Pons (tissue), 1 donor: ENCODE measurements around the gene SPART.
A peak's percentile ranks its signal among the peaks of the same experiment; 100 is the strongest.

Experiments used
- DNase-seq: peaks from one replicate; pipeline ENCODE4 v3.0.0-alpha.2; 2016; ENCODE audit warnings: low spot score

Gene SPART

DNA sequence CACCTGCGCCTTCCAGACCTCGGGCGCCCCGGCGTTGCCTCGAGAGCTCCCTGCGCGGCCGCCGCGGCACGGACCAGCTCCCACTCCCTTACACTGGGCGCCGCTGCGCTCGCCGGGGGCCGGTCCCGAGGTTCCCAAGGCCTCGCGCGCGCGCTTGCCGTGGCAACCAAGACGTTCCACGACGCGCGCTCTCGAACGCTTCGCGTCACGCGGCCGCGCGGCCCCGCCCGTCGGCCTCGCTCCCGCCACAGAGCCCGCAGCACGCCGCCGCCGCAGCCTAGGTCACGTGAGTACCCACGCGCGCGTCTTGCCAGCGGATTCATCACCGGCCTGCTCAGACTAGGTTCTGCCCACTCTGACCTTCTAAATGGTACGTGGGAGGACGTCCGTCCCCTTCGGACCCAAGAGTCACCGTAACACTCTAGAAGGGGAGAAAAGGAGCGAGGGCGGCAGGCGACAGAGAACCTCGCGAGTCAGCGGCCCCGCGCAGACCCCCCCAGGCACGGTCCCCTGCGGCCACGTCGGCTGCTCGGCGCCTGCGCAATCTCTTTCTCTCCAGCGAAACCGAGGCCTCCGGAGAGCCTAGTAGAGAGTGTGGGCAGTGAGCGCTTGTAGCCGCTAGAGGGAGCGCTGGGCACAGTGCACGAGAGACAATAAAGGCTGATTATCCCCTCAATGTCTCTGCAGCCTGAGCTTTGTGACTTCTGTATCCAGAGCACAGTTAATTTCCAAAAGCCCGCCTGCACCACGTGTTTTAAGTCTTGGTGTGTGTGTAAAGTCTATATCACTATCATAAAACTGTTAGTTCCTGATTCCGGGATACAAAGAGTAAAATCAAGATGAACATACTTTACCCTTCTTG, at the start of gene SPART:
SPART (minus strand) TSS at position 173 of the 862 bp plus-strand sequence. CDS start 10,564 bp downstream, outside the sequence.
- DNase-seq: peak; percentile 97

DNA sequence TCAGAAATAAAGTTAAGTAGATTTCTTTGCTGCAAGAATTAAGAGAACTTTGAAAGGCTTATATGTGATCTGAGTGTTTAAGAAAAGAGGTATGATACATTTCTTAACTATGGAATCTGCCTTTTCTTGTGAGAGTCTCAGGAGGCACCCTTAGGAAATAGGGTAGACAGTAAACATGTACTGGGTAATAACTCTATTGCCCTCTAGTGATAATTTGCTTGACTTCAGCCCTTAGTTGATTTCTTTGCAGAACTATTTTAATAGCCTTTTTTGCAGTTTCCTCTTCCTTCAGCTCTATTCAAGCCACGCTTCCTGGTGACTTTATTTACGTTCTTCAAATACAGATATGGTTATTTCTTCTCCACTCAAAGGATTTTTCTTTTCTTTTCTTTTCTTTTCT, 49.1 kb upstream of the SPART start:
- DNase-seq: peak; percentile 77

GRCh38 chr13:36385489-36385888, 39.3 kb upstream of the SPART start:
- no peak for DNase-seq

- no peak for DNase-seq
Observed at GRCh38 chr13:36382030-36382429, 35.8 kb upstream of the SPART start.

DNA sequence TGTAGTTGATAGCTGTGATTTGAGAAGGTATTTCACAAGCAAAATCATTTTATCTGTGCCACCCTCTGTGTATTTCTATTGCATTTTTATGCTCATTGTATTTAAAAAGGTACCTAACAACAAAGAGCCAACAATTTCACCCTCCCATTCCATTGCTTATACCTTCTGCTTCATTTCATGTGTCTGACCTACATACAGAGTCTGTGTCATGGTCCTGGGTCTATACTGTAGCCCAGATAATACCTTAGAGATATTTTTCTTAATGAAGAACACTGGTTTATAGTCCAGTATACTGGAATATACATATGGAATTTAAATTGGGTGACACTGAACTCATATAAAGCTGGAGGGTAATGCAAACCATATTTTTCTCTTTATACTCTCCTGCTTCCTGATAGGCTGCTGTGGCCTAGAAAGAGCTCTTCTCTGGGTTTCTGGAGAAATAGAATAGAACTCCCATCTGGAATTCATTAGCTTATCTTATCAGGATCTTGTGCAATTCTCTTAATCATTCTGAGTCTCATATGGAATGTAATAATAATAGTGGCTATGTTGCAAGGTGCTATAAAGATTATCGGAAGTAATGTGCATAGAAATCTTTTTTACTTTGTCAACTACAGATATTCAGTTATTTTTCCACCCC, 31.8 kb upstream of the SPART start:
- no peak for DNase-seq

DNA sequence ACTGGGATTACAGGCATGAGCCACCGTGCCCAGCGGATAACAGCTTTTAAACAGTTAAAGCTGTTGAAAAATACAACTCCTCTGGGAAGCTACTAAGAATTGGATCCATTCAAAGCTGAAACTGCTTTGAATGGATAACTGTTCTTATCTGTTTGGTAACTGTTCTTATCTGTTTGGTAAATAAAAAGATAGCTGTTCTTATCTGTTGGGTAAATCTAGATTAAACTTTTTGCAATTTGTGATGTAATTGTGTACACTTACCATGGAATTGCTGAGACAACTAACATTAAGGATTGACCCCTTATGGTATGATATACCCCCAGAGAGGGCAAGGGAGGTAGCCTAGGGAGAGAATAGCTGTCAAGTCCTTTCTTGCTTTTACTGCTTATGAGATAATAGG, 27.9 kb upstream of the SPART start:
- DNase-seq: no peak

DNA sequence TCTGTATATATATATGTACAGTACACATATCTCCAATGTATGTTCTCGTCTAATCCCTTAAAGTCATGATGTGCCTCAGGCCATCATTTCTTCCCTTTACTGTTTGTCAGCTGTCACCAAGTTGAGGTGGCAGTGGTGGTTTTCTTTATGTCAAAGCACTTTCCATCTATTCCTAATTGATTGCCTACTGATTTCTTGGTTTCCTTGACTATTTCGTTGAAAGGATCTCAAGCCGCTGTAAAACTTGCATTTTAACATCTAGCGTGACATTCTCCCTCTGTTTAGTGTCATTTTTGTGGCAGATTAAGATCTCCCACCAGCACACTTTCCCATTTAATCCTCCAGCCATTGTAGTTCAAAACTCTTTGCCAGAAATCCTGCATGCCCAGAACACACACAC, 25.0 kb upstream of the SPART start:
- no peak for DNase-seq

DNA sequence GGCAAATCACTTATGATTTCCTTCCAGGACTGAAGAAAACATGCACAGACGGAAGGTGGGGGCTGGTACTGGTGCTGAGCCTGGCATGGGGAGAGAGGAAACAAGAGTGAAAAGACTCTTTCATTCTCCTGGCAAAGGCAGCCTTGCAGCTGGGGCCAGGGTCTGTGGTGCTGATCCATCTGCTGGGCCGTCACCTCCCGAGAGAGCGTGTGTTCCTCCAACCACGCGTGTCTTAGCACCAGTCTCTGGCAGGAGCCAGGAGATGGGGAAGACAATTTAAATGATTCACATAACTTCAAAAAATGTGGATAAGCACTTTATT, 23.9 kb upstream of the SPART start:
- peak; percentile 95 for DNase-seq

DNA sequence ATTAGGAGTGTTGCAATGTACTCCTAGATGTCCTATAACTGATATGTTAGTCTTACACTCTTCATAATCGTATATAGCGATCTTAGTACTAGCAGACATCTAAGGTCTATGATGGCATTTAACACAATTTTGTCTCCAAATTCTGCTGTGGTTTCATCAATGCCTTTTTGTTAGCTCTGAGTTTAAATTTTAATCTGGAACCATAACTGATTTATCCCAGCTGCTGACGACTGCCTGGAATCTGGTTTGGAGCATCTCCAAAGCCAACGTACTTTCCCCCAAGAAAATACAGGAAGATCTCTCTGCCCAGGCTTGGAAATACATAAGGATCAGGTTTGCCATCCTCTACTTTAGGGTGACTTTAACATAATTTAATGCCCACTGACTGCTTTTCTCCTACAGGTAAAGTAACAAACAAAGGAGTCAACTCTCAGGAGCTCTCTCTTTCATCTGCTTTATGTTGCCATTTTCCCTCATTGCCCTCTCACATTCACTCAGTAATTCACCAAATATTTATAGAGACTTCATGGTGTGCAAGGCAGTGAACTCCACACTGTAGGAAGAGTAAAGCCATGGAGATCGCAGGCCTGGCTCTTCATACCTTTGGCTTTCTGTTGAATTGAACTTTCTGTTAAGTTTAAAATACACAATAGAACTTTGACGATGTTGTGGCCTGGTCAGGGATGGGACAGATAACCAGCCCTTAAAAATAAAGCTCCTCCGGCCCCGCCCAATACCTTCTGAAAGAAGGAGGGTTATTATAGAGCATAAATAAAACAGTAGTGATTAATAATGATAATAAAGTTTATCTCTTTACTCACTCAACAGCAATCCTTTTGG, 23.3 kb upstream of the SPART start:
- peak; percentile 65 for DNase-seq

GRCh38 chr13:36366031-36366430, 19.8 kb upstream of the SPART start:
- no peak for DNase-seq

GRCh38 chr13:36363366-36363863, 17.2 kb upstream of the SPART start:
- DNase-seq: no peak

DNA sequence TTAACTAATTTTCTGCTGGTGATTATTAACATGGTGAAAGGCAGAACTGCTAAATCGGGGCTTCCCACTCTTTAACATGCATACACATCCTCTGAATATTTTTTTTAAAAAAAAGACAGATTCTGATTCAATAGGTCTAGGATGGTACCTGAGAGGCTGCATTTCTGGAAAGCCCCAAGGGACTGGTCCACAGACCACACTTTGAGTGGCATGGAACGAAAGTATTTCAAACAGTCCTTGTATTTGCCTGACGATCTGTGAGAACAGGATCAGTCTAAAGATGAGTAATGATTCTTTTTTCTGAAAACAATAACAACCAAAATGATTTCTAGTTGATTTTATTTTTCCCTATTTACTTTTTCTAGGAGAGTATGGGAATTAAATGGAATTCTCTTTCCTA, 16.7 kb upstream of the SPART start:
- no peak for DNase-seq

DNA sequence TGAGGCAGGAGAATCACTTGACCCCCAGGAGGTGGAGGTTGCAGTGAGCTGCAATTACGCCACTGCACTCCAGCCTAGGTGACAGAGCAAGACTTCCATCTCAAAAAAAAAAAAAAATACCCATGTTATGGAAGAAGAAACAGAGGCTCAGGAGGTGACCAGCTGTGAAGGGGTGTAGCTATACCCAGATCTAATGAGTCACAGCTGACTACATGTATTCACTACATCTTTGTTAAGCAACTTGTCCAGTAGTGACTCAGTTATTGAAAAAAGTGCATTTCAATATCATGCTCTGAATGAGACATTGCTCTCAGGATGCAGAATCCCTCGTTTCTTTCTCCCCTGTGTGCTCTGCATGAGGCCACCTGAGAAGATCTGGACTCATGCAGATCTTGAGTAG, 16.1 kb upstream of the SPART start:
- no peak for DNase-seq

GRCh38 chr13:36360903-36361302, 14.7 kb upstream of the SPART start:
- no peak for DNase-seq

DNA sequence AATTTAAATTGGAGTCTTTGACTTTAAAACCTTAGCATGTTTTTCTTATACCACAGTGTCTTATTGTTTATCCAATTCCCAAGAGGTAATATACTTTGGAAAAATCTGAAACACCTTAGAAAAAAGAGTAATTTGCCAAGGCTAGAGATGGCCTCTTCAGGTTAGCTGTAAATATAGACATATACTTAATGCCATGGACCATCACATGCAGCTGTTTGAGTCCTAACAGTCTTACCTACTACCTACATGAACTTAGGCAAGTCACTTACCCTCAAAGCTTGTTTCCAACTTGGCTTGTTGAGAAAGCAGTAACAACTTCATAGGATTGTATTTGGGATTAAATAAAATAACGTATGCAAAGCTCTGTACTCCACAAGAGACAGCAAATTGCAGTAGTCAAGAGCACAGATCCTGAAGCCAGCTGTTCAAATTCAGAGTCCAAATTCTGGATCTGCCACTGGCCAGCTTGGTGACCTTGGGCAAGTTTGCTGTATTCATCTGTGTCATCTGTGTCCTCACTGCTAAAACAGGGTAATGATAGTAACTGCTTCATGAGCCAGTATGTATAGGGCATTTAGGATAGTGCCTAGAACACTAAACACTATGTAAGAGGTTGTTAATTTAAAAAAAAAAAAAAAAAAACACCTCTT, 13.2 kb upstream of the SPART start:
- no peak for DNase-seq

GRCh38 chr13:36358175-36358718, 12.1 kb upstream of the SPART start:
- no peak for DNase-seq

- peak; percentile 73 for DNase-seq
Observed at GRCh38 chr13:36357692-36358091, 11.5 kb upstream of the SPART start.

GRCh38 chr13:36357231-36357630, 11.0 kb upstream of the SPART start:
- DNase-seq: no peak

DNA sequence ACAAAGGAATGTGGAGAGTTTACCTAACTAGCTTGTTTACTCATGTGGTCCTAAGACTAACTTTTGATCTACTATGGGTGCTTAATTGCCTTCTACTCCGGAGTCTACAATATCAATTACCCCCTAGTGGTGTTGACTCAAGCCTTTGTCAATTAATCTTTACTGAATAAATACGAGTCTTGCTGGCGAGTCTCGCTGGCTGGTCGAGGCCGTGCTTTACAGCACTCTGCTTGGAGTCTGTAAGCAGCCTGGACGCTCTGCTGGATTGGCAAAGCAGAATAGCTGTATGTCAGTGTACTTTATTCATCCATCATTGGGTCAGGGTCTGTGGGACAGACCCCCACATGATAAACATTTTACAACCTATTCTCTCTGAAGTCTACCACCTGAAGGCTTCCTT, 9.9 kb upstream of the SPART start:
- DNase-seq: no peak

GRCh38 chr13:36355632-36356031, 9.4 kb upstream of the SPART start:
- no peak for DNase-seq

- DNase-seq: no peak
Observed at GRCh38 chr13:36354842-36355623, 8.8 kb upstream of the SPART start.
